Kidney (tissue), 14 donors: Measurements from ENCODE around the gene TBL1XR1. TPM values are rescaled to one million over a fixed set of nuclear protein-coding genes. Genes with fewer than 3 reads are reported as not detected.

Source experiments
- DNase-seq, 5 donors: peaks; one replicate each; pipeline ENCODE4 v3.0.0-alpha.2; 2013 to 2020
- FAIRE-seq: peaks from 2 replicates; lab custom pipeline; 2012; peaks lifted over from hg19 to GRCh38; lab: Jason Lieb, UNC
- H3K27ac ChIP-seq, 2 donors: one replicate each; pipeline ENCODE4 v1.7.0; 2013; ENCODE audit warnings: low read depth in 2 of 2, low read length in 2 of 2, inconsistent platforms in 1 of 2
- H3K27me3 ChIP-seq: one replicate; pipeline ENCODE4 v1.7.1; 2013; ENCODE audit warnings: low read length, inconsistent platforms; ENCODE audit not compliant: control insufficient read depth, insufficient read depth
- H3K36me3 ChIP-seq, 3 donors: one replicate each; pipeline versions ENCODE4 v1.7.0 to v1.7.1; 2013; ENCODE audit warnings: low read length in 3 of 3, control low read depth in 1 of 3, inconsistent platforms in 1 of 3; ENCODE audit not compliant: insufficient read depth in 3 of 3, control insufficient read depth in 2 of 3
- H3K4me1 ChIP-seq, 3 donors: one replicate each; pipeline versions ENCODE4 v1.7.0 to v1.7.1; 2013; ENCODE audit warnings: low read length in 3 of 3, inconsistent platforms in 1 of 3, low read depth in 1 of 3; ENCODE audit not compliant: control insufficient read depth in 2 of 3, insufficient read depth in 2 of 3
- H3K4me3 ChIP-seq, 3 donors: one replicate each; pipeline versions ENCODE4 v1.7.0 to v1.8.1; 2013; ENCODE audit warnings: low read length in 3 of 3, control low read depth in 1 of 3, inconsistent platforms in 1 of 3
- H3K9ac ChIP-seq, 3 donors: one replicate each; pipeline versions ENCODE4 v1.7.0 to v1.7.1; 2013; ENCODE audit warnings: low read length in 3 of 3, control low read depth in 1 of 3, inconsistent platforms in 1 of 3
- H3K9me3 ChIP-seq, 3 donors: one replicate each; pipeline versions ENCODE4 v1.7.0 to v1.7.1; 2013; ENCODE audit warnings: low read length in 3 of 3, control low read depth in 1 of 3, inconsistent platforms in 1 of 3; ENCODE audit not compliant: control insufficient read depth in 2 of 3, insufficient read depth in 1 of 3
- intact Hi-C: fragments of 100-400 bp; cut with DNase I; formaldehyde crosslinking; loops from one replicate; pipeline ENCODE4 v1.11.1; 2022
- polyA plus RNA-seq: library from polyadenylated mRNA; stranded (reverse); fragments of 350-450 nt; fragmentation: Illumina TruSeq; extraction: RNeasy Lipid Tissue Mini Kit (QIAGEN cat#74804); gene quantifications from one replicate; pipeline ENCODE4 v1.2.3, GENCODE V29; 2014; ENCODE audit warnings: low read depth, low replicate concordance; ENCODE audit not compliant: insufficient read depth
- total RNA-seq: library from RNA; stranded (reverse); fragmentation: NEBNext Ultra II Directional; extraction: Animal tissue kit (Norgen Biotek cat#: 25700); gene quantifications from one replicate; pipeline ENCODE4 v1.2.1, GENCODE V29; 2021
- TF ChIP-seq, protein P1 (sequence below): IDR thresholded peaks from 3 replicates; pipeline ENCODE4 v1.5.1; 2012; ENCODE audit warnings: mild to moderate bottlenecking, moderate library complexity, borderline replicate concordance; ENCODE audit not compliant: insufficient read depth; ENCODE audit errors: extremely low read depth
- donor health status: control.
- donor health status: control.
- donor health status: control.
- donor health status: control.
- donor health status: control.
- donor health status: DM: yes; HTN: yes; CAD: no.
- donor health status: Normal renal cell carcinoma (clear cell type).

Gene TBL1XR1
- total and polyA plus RNA-seq, 2 donors from 2014 or later: 31.3 to 205 TPM

DNA sequence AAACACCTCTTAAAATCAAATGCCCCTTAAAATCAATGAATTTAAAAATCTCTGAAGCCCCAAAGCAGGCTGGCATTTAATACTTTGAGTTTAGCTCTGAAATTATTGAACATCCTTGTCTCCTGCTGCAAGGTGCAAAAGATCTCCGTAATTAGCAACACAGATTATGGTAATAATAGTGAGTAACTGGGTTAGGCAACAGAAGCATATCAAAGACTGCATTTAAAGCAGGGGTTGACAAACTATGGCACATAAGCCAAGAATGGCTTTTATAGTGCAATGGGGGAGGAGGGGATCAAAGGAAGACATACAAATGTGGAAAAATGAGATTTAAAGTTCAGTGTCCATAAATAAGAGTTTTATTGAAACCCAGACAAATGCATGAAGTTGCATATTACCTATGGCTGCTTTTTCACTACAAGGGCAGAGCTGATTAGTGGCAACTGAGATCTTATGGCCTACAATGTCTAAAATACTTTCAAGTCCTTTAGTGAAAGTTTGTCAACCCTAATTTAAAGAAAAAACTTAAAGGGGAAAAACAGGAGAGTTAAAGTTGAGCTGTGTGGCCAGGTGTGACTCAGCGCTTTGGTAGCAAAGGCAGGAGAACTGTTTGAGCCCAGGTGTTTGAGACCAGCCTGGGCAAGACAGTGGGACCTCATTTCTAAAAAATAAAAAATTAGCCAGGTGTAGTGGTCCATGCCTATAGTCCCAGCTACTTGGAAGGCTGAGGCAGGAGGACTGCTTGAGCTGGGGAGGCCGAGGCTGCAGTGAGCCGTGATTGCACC, 157.6 kb downstream of the TBL1XR1 start:
- no peak for FAIRE-seq
- no peaks in the 10 kb centered on the region for H3K27me3 ChIP-seq
- H3K9me3 ChIP-seq: no peaks in the 10 kb centered on the region
- no peak overlapping the region for H3K27ac ChIP-seq
- peaks cover 0 to 2% (median 0%) of the 10 kb centered on the region in 3 donors for H3K4me1 ChIP-seq
- no peak for DNase-seq
- intact Hi-C loops: loop anchor here (10.0 kb wide), 1 partner anchor 155 kb away; the partner anchor contains the start of gene TBL1XR1
- H3K36me3 ChIP-seq: peaks cover 14 to 19% (median 18%) of the 10 kb centered on the region in 3 donors
- no peak overlapping the region for H3K4me3 ChIP-seq
- TF ChIP-seq, protein P1, sequence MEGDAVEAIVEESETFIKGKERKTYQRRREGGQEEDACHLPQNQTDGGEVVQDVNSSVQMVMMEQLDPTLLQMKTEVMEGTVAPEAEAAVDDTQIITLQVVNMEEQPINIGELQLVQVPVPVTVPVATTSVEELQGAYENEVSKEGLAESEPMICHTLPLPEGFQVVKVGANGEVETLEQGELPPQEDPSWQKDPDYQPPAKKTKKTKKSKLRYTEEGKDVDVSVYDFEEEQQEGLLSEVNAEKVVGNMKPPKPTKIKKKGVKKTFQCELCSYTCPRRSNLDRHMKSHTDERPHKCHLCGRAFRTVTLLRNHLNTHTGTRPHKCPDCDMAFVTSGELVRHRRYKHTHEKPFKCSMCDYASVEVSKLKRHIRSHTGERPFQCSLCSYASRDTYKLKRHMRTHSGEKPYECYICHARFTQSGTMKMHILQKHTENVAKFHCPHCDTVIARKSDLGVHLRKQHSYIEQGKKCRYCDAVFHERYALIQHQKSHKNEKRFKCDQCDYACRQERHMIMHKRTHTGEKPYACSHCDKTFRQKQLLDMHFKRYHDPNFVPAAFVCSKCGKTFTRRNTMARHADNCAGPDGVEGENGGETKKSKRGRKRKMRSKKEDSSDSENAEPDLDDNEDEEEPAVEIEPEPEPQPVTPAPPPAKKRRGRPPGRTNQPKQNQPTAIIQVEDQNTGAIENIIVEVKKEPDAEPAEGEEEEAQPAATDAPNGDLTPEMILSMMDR: no peak
- H3K9ac ChIP-seq: no peak overlapping the region

DNA sequence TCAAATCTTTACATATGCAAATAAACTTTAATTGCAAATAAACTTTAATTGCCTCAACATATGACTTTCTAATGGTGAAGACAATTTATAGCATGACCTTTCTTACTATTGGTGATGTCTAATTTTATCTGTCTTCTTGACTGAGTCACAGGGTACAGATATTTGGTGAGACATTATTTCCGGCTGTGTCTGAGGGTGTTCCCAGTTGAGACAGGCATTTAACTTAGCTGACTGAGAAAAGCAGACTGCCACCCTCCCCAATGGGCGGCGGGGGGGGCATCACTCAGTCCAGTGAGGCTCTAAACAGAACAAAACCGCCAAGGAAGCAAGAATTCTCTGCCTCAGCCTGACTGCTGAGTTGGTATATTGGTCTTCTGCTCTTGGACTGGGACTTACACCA, 160.0 kb downstream of the TBL1XR1 start:
- FAIRE-seq: no peak
- intact Hi-C loops: no loop called here
- no peaks in the 10 kb centered on the region for H3K9me3 ChIP-seq

GRCh38 chr3:177035676-177036075, 161.6 kb downstream of the TBL1XR1 start:
- H3K9ac ChIP-seq: no peak overlapping the region
- FAIRE-seq (no peak), DNase-seq (peak in 3 of 5 donors; percentile 18 to 45 (median 20))
- intact Hi-C loops: no loop called here
- no peaks in the 10 kb centered on the region for H3K27me3 ChIP-seq
- TF ChIP-seq, protein P1: no peak
- H3K27ac ChIP-seq: no peak overlapping the region
- H3K4me3 ChIP-seq: no peak overlapping the region
- no peaks in the 10 kb centered on the region for H3K9me3 ChIP-seq
- H3K4me1 ChIP-seq: no peaks in the 10 kb centered on the region
- H3K36me3 ChIP-seq: peaks cover 17 to 20% (median 18%) of the 10 kb centered on the region in 3 donors

More for the DNA sequence above, 160.0 kb downstream of the TBL1XR1 start:
- no peak overlapping the region for H3K9ac ChIP-seq
- no peaks in the 10 kb centered on the region for H3K27me3 ChIP-seq
- peaks cover 16 to 20% (median 18%) of the 10 kb centered on the region in 3 donors for H3K36me3 ChIP-seq
- peaks cover 0 to 2% (median 0%) of the 10 kb centered on the region in 3 donors for H3K4me1 ChIP-seq
- H3K27ac ChIP-seq: no peak overlapping the region
- TF ChIP-seq, protein P1: no peak
- DNase-seq: no peak
- H3K4me3 ChIP-seq: no peak overlapping the region
